HG02610 (cell line): ENCODE measurements around the gene ILDR1.

Experiments used
- ATAC-seq: cut with Tn5 transposase; IDR thresholded peaks from one replicate; pipeline ENCODE4 v1.9.1; 2021; ENCODE audit warnings: mild to moderate bottlenecking, moderate library complexity; ENCODE audit not compliant: unreplicated experiment

The ILDR1 gene

GRCh38 chr3:121995161-121996137 lies 26.6 kb downstream of the ILDR1 start:
- no peak for ATAC-seq

- no peak for ATAC-seq
These were observed 27.5 kb downstream of the ILDR1 start for GRCh38 chr3:121994551-121994950.

GRCh38 chr3:121992601-121993560 lies 29.2 kb downstream of the ILDR1 start:
- peak; percentile 57 for ATAC-seq

- no peak for ATAC-seq
These were observed 32.1 kb downstream of the ILDR1 start for GRCh38 chr3:121989943-121990342.

- no peak for ATAC-seq
These were observed 33.9 kb downstream of the ILDR1 start for GRCh38 chr3:121988146-121988545.

GRCh38 chr3:121985846-121986245 lies 36.2 kb downstream of the ILDR1 start:
- no peak for ATAC-seq

GRCh38 chr3:121981473-121981872 lies 40.6 kb downstream of the ILDR1 start:
- ATAC-seq, result no peak

- ATAC-seq, result no peak
These were observed 41.6 kb downstream of the ILDR1 start for GRCh38 chr3:121980450-121980796.

GRCh38 chr3:121979734-121980449 lies 42.2 kb downstream of the ILDR1 start:
- no peak for ATAC-seq

GRCh38 chr3:121979246-121979645 lies 42.8 kb downstream of the ILDR1 start:
- no peak for ATAC-seq

- ATAC-seq, result no peak
These were observed 45.3 kb downstream of the ILDR1 start for GRCh38 chr3:121976727-121977126.

- no peak for ATAC-seq
These were observed 46.2 kb downstream of the ILDR1 start for GRCh38 chr3:121975702-121976302.

- ATAC-seq, result no peak
These were observed 47.4 kb downstream of the ILDR1 start for GRCh38 chr3:121974601-121975111.

- ATAC-seq, result no peak
These were observed 52.0 kb downstream of the ILDR1 start for GRCh38 chr3:121970047-121970446.

- no peak for ATAC-seq
These were observed 52.4 kb downstream of the ILDR1 start for GRCh38 chr3:121969631-121970030.

GRCh38 chr3:121963608-121964007 lies 58.4 kb downstream of the ILDR1 start:
- no peak for ATAC-seq

- no peak for ATAC-seq
These were observed 59.6 kb downstream of the ILDR1 start for GRCh38 chr3:121962443-121962842.

- no peak for ATAC-seq
These were observed 60.8 kb downstream of the ILDR1 start for GRCh38 chr3:121961283-121961682.

- ATAC-seq, result no peak
These were observed 63.2 kb downstream of the ILDR1 start for GRCh38 chr3:121958801-121959200.

GRCh38 chr3:121957674-121958415 lies 64.2 kb downstream of the ILDR1 start:
- ATAC-seq, result peak; percentile 77
